OCI-LY7 (cell line): ENCODE results near the gene SLC30A9. TPM values are rescaled to one million over a fixed set of nuclear protein-coding genes. Genes with fewer than 3 reads are reported as not detected.

Experiments
- BruUV-seq: library from RNA; stranded (reverse); fragments of 400-500 nt; replicated peaks from 2 replicates; lab custom pipeline; 2021; lab: Mats Ljungman, UMichigan
- CTCF ChIA-PET: fragments of 300-600 bp; sonication (Branson Sonifier 250); formaldehyde crosslinking; loops from one replicate; lab custom pipeline; 2022; ENCODE audit warnings: antibody characterized with exemption; ENCODE audit not compliant: unreplicated experiment; lab: Charles Lee
- POLR2A ChIA-PET: fragments of 300-600 bp; sonication (Branson Sonifier 250); formaldehyde crosslinking; loops from one replicate; lab custom pipeline; 2022; ENCODE audit warnings: antibody characterized with exemption; lab: Charles Lee
- DNase-seq: peaks from one replicate; pipeline ENCODE4 v3.0.0-alpha.2; 2015; ENCODE audit warnings: low spot score
- H2AFZ ChIP-seq: fragments of 200-600 bp; sonication (generic), shearing (Covaris generic); 2 replicates; pipeline ENCODE4 v1.6.1; 2014; ENCODE audit warnings: mild to moderate bottlenecking, antibody characterized with exemption, low read length, moderate library complexity
- H3K27ac ChIP-seq: fragments of 200-600 bp; sonication (generic); 2 replicates; pipeline ENCODE4 v1.5.1; 2014; ENCODE audit warnings: mixed run types, low read depth, mild to moderate bottlenecking, moderate library complexity, low read length, inconsistent platforms; ENCODE audit not compliant: poor library complexity, severe bottlenecking
- H3K36me3 ChIP-seq: fragments of 200-600 bp; sonication (generic); 2 replicates; pipeline ENCODE4 v1.6.1; 2014; ENCODE audit warnings: mild to moderate bottlenecking, antibody characterized with exemption, low read length, moderate library complexity, mixed read lengths; ENCODE audit not compliant: insufficient read depth
- H3K4me1 ChIP-seq: fragments of 200-600 bp; sonication (generic); 2 replicates; pipeline ENCODE4 v1.5.1; 2014; ENCODE audit warnings: mild to moderate bottlenecking, low read length; ENCODE audit not compliant: insufficient read depth, poor library complexity, severe bottlenecking
- H3K4me2 ChIP-seq: fragments of 200-600 bp; sonication (generic); 2 replicates; pipeline ENCODE4 v1.6.1; 2014; ENCODE audit warnings: mild to moderate bottlenecking, low read length
- H3K4me3 ChIP-seq: fragments of 200-600 bp; sonication (generic); 2 replicates; pipeline ENCODE4 v1.5.1; 2014; ENCODE audit warnings: mild to moderate bottlenecking, low read depth, low read length; ENCODE audit not compliant: poor library complexity, severe bottlenecking
- H3K79me2 ChIP-seq: fragments of 200-600 bp; sonication (generic); 2 replicates; pipeline ENCODE4 v1.6.1; 2016; ENCODE audit warnings: low read depth, mild to moderate bottlenecking, low read length, moderate library complexity, mixed read lengths; ENCODE audit not compliant: insufficient read depth
- H3K9me2 ChIP-seq: fragments of 200-600 bp; sonication (generic); 2 replicates; pipeline ENCODE4 v1.6.1; 2016; ENCODE audit warnings: mild to moderate bottlenecking, low read length, mixed read lengths; ENCODE audit not compliant: insufficient read depth
- H3K9me3 ChIP-seq: fragments of 200-600 bp; sonication (generic); 2 replicates; pipeline ENCODE4 v1.6.1; 2014; ENCODE audit warnings: mild to moderate bottlenecking, mixed run types, low read length, mixed read lengths
- H4K20me1 ChIP-seq: fragments of 200-600 bp; sonication (generic); 2 replicates; pipeline ENCODE4 v1.6.1; 2014; ENCODE audit warnings: mild to moderate bottlenecking, antibody characterized with exemption, low read length, moderate library complexity, mixed read lengths; ENCODE audit not compliant: insufficient read depth
- EZH2phosphoT487 ChIP-seq: fragments of 200-600 bp; sonication (generic); IDR thresholded peaks from 2 replicates; pipeline ENCODE4 v1.6.1; 2018; ENCODE audit warnings: low read depth, borderline replicate concordance, mild to moderate bottlenecking, mixed run types, antibody characterized with exemption, low read length, moderate library complexity, mixed read lengths
- intact Hi-C: fragments of 100-400 bp; cut with micrococcal nuclease; formaldehyde crosslinking; loops from one replicate; pipeline ENCODE4 v1.10.0; 2022; ENCODE audit not compliant: unreplicated experiment
- total RNA-seq, 2 experiments: library from RNA; depleted of rRNA in 1 of 2; stranded (reverse); fragments of >200 nt in 1 of 2; shearing (Covaris generic) in 1 of 2; gene quantifications; 2 replicates each; pipeline ENCODE4 v1.2.3, GENCODE V29; 2014 to 2022
- TF ChIP-seq, protein P1 (sequence below): fragments of 200-600 bp; sonication (generic); conservative IDR thresholded peaks from 2 replicates; pipeline ENCODE4 v1.5.1; 2014; ENCODE audit warnings: mild to moderate bottlenecking, antibody characterized with exemption, low read length, moderate library complexity, mixed read lengths

Gene SLC30A9
- total RNA-seq, 2 experiments from 2014 or later = 33.8 to 40.8 TPM

DNA sequence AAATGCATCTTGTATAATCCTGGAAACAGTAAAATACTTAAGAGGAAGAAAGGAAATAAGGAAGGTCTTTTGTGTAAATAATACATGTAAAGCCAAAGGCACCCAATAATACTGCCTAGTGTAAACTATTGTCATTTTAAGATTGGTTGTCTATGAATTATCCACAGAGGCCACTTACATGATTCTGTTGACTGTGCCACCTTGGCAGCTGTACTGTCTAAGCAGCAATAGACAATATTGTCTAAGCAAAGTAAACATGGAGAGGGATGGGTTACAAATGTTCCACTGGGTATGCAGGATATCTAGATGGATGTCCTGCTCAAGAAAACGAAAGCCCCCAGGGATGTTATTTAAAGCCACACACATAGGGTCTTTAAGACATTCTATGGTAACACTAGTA is 142.7 kb downstream of the SLC30A9 start:
- ChIA-PET POLR2A (interaction anchor here (2.3 kb wide), 1 partner anchor 13 kb away, joined by 7 read pairs; no protein-coding TSS in a partner anchor), CTCF (no interaction called here)
- peaks cover 73% of the 10 kb centered on the region for H3K36me3 ChIP-seq
- no TSS peak for BruUV-seq
- H3K4me2 ChIP-seq = no peak overlapping the region
- TF ChIP-seq, protein P1, sequence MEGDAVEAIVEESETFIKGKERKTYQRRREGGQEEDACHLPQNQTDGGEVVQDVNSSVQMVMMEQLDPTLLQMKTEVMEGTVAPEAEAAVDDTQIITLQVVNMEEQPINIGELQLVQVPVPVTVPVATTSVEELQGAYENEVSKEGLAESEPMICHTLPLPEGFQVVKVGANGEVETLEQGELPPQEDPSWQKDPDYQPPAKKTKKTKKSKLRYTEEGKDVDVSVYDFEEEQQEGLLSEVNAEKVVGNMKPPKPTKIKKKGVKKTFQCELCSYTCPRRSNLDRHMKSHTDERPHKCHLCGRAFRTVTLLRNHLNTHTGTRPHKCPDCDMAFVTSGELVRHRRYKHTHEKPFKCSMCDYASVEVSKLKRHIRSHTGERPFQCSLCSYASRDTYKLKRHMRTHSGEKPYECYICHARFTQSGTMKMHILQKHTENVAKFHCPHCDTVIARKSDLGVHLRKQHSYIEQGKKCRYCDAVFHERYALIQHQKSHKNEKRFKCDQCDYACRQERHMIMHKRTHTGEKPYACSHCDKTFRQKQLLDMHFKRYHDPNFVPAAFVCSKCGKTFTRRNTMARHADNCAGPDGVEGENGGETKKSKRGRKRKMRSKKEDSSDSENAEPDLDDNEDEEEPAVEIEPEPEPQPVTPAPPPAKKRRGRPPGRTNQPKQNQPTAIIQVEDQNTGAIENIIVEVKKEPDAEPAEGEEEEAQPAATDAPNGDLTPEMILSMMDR = no peak
- no peak for TF ChIP-seq EZH2phosphoT487
- no peak overlapping the region for H3K27ac ChIP-seq
- DNase-seq = no peak
- H3K9me2 ChIP-seq = no peaks in the 10 kb centered on the region
- H3K4me3 ChIP-seq = no peak overlapping the region
- H2AFZ ChIP-seq = no peak overlapping the region
- H3K79me2 ChIP-seq = peaks cover 72% of the 10 kb centered on the region
- intact Hi-C loops = no loop called here
- H3K9me3 ChIP-seq = 0 out of 2 replicates have a peak, but pooled peaks cover 3% of the 10 kb centered on the region
- 0 out of 2 replicates have a peak, but pooled peaks cover 10% of the 10 kb centered on the region for H4K20me1 ChIP-seq
- H3K4me1 ChIP-seq = no peaks in the 10 kb centered on the region

DNA sequence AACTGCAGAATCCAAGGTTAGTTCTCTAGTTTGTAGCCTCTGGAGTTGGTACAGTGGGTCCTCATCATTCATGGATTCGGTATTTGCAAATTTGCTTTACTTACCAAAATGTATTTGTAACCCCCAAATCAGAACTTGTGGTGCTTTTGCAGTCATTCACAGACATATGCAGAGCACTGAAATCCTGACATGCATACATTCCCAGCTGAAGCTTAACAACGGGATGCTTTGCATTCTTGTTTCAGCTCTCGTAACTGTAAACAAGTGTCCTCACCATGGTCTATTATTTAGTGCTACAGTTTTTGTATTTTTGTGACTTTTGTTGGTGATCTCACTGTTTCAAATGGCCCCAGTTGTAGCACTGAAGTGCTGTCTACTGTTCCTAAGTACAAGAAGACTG is 146.0 kb downstream of the SLC30A9 start:
- intact Hi-C loops = no loop called here
- Histone ChIP-seq H3K36me3 (peaks cover 97% of the 10 kb centered on the region), H3K4me1 (no peaks in the 10 kb centered on the region), H3K79me2 (peaks cover 86% of the 10 kb centered on the region), H3K9me3 (0 out of 2 replicates have a peak, but pooled peaks cover 3% of the 10 kb centered on the region), H3K27ac (no peak overlapping the region), H3K9me2 (no peaks in the 10 kb centered on the region), H2AFZ (no peak overlapping the region), H4K20me1 (0 out of 2 replicates have a peak, but pooled peaks cover 10% of the 10 kb centered on the region), H3K4me3 (no peak overlapping the region), H3K4me2 (no peak overlapping the region)
- POLR2A ChIA-PET = no interaction called here
- BruUV-seq = no TSS peak
- CTCF ChIA-PET = no interaction called here
- no peak for DNase-seq
- TF ChIP-seq EZH2phosphoT487 = no peak
- TF ChIP-seq, protein P1 = no peak

Other genes starting within 250 kb of the SLC30A9 start
- gene PHOX2B, start 241.8 kb upstream of the SLC30A9 start, total RNA-seq (2014; rRNA removed; shearing (Covaris generic)) = not detected in 2 replicates
- not detected in 2 replicates for gene PHOX2B, start 241.8 kb upstream of the SLC30A9 start, total RNA-seq (2022)
- gene TMEM33, start 55.1 kb upstream of the SLC30A9 start, total RNA-seq (2014; rRNA removed; shearing (Covaris generic)) = 21.0 and 25.7 TPM in 2 replicates
- gene TMEM33, start 55.1 kb upstream of the SLC30A9 start, total RNA-seq (2022) = 43.0 and 46.6 TPM in 2 replicates
- gene DCAF4L1, start 8.8 kb upstream of the SLC30A9 start, total RNA-seq (2014; rRNA removed; shearing (Covaris generic)) = 0.09 TPM in 1 of 2 replicates, not detected in the other
- 0.07 and 0.30 TPM in 2 replicates for gene DCAF4L1, start 8.8 kb upstream of the SLC30A9 start, total RNA-seq (2022)
- gene BEND4, start 162.1 kb downstream of the SLC30A9 start, total RNA-seq (2014; rRNA removed; shearing (Covaris generic)) = 18.9 and 21.3 TPM in 2 replicates
- gene BEND4, start 162.1 kb downstream of the SLC30A9 start, total RNA-seq (2022) = 32.6 and 33.4 TPM in 2 replicates